ENCODE results near the gene PCDH1.

The PCDH1 gene

DNA sequence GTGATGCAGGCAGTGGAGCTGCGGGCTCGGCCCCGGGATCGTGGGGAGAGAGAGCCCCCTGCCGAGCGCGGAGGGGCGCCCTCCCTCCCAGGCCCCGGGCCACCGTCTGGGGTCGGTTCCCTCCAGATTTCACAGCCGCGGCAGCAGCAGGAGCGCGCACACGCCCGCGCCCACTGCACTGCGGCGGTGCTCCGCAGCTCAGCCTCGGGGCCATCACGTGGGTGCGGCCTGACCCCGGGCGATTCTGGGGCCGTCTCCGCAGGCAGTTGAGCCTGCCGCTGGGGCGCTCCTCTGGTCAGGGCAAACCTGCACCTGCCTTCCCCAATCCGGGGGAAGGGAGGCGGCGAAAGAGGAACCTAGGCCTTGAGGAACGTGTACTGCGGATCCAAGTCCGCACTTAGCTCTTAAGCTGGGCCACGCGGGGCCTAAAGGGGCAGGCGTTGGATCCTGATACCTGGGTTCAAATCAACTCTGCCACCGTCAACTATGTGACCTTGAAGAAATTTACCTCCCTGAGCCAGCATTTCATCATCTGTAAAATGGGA, 36.1 kb upstream of the PCDH1 start:
- peak; percentile 84 for FAIRE-seq
- TF ChIP-seq POLR2AphosphoS5 (IDR thresholded peaks at IDR 0.05; ENCODE audit: low read depth, low read length) (no peak), POLR2A (IDR thresholded peaks at IDR 0.05; ENCODE audit: low read depth, low read length) (no peak), TAF1 (IDR thresholded peaks at IDR 0.05; ENCODE audit: borderline replicate concordance, low read depth, low read length) (no peak)
- DNase-seq (ENCODE audit: insufficient read length): peak; percentile 46

DNA sequence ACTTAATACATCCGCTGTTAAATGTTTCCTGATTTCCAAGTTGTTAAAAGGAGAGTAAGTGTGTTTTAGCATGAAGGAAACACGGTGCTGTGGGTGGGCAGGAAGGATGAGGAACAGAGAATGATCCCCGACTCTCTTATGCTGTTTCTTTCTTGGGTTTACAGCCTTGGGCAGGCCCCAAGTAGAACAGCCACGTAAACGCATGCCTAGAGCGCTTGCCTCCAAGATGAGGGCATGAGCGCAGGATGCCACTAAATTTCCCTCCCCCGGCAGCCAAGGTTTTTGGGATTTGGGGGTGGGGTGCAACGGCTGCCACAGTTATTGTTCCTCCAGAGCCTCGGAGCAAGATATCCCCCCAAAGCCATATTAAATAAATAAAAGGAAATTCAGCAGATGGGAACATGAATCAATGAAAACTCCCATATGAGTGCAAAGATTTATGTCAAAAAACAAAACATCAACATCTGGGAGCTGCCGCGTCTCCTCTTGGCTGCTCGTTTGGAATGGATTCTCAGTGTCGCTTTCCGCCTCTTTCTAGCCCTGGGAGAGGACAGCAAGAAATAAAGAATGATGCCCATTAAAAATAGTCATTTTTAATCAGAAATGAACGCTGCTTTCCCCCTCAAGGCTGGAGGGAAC, 35.5 kb upstream of the PCDH1 start:
- DNase-seq (ENCODE audit: insufficient read length): no peak
- TF ChIP-seq TAF1 (IDR thresholded peaks at IDR 0.05; ENCODE audit: borderline replicate concordance, low read depth, low read length): no peak
- no peak for TF ChIP-seq POLR2AphosphoS5 (IDR thresholded peaks at IDR 0.05; ENCODE audit: low read depth, low read length)
- TF ChIP-seq POLR2A (IDR thresholded peaks at IDR 0.05; ENCODE audit: low read depth, low read length): no peak
- FAIRE-seq: no peak

DNA sequence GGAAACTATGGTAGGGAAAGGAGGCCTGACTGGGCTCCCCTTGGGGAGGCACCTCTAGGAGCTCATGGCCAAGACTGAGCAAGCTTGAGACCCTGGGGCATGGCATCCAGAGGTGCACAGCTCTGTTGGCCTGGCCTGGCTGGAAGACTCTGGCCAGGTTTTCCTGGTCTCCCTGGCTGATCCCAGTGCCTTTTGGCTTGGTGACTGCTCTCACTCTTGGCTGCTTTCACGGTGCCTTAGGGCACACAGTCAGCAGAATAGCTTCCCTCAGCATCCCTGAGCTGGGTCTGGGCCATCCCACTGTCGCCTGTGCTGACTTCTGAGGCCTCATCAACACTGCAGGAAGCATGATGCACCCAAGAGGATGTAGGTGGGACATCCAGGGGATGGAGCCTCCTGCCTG, 32.1 kb upstream of the PCDH1 start:
- TF ChIP-seq POLR2AphosphoS5 (IDR thresholded peaks at IDR 0.05; ENCODE audit: low read depth, low read length): no peak
- TF ChIP-seq TAF1 (IDR thresholded peaks at IDR 0.05; ENCODE audit: borderline replicate concordance, low read depth, low read length): no peak
- no peak for TF ChIP-seq POLR2A (IDR thresholded peaks at IDR 0.05; ENCODE audit: low read depth, low read length)
- FAIRE-seq (no peak), DNase-seq (ENCODE audit: insufficient read length) (no peak)

DNA sequence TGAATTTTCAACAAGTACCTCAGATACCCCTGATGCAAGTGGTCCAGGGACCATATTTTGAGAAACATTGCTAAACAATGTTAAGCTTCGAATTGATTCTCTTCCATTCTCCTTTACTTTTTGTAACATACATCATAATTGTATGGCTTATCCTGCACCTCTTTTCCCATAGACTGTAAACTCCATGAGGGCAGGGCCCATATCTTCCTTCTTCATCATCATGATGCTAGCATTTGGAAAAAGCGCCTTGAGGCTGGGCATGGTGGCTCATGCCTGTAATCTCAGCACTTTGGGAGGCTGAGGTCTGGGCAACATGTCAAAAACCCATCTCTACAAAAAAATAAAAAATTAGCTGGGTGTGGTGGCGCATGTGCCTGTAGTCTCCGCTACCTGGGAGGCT, 31.0 kb upstream of the PCDH1 start:
- TF ChIP-seq TAF1 (IDR thresholded peaks at IDR 0.05; ENCODE audit: borderline replicate concordance, low read depth, low read length) (no peak), POLR2AphosphoS5 (IDR thresholded peaks at IDR 0.05; ENCODE audit: low read depth, low read length) (no peak), POLR2A (IDR thresholded peaks at IDR 0.05; ENCODE audit: low read depth, low read length) (no peak)

DNA sequence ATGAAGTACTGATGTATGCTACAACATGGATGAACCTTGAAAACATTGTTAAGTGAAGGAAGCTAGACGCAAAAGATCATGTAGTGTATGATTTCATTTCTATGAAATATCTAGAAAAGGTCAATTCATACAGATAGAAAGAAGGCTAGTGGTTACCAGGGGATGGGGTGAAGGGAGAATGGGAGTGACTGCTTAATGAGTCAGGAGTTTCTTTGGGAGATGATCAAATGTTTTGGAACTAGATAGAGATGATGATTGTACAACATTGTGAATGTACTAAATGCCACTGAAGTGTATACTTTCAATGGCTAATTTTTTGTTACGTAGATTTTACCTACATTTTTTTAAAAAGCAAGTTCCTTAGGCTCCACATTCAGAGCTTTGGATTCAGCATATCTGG, 30.6 kb upstream of the PCDH1 start:
- DNase-seq (ENCODE audit: insufficient read length) (no peak), FAIRE-seq (no peak)
- TF ChIP-seq TAF1 (IDR thresholded peaks at IDR 0.05; ENCODE audit: borderline replicate concordance, low read depth, low read length) (no peak), POLR2A (IDR thresholded peaks at IDR 0.05; ENCODE audit: low read depth, low read length) (no peak), POLR2AphosphoS5 (IDR thresholded peaks at IDR 0.05; ENCODE audit: low read depth, low read length) (no peak)

More for the DNA sequence above, 31.0 kb upstream of the PCDH1 start:
- DNase-seq (ENCODE audit: insufficient read length) (no peak), FAIRE-seq (no peak)

DNA sequence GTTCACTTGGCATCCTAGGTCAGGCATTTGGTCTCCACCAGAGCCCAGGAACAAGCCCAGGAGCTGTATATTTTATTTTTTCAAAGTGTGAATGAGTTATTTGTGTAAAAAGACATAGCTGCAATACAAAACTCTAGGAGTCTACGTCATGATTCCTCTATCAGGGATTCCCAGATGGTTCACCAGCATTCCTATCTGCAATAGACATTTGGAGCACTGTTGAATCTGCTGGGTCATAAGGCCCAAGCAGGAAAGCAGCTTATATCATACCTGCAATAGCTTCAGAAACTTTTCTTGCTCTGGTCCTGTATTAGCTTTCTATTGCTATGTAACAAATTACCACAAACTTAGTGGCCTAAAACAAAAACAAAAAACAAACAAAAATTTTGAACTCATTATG, 28.8 kb upstream of the PCDH1 start:
- FAIRE-seq (no peak), DNase-seq (ENCODE audit: insufficient read length) (no peak)
- TF ChIP-seq TAF1 (IDR thresholded peaks at IDR 0.05; ENCODE audit: borderline replicate concordance, low read depth, low read length): no peak
- TF ChIP-seq POLR2AphosphoS5 (IDR thresholded peaks at IDR 0.05; ENCODE audit: low read depth, low read length): no peak
- TF ChIP-seq POLR2A (IDR thresholded peaks at IDR 0.05; ENCODE audit: low read depth, low read length): no peak

DNA sequence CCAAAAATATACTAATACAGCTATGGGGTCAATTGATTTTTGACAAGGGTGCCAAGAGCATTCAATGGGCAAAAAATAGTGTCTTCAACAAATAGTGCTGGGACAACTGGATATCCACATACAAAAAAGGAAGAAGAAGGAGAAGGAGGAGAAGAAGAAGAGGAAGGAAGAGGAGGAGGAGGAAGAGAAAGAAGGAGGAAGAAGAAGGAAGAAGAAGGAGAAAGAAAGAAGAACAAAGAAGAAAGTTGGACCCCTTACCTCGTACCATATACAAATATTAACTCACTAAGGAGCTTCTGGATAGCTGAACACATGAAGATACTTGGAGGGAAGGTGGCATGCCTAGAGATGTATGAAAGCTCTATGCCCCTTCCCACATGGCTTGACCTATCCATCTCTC, 28.3 kb upstream of the PCDH1 start:
- DNase-seq (ENCODE audit: insufficient read length): no peak
- FAIRE-seq: no peak
- TF ChIP-seq POLR2A (IDR thresholded peaks at IDR 0.05; ENCODE audit: low read depth, low read length): no peak
- TF ChIP-seq TAF1 (IDR thresholded peaks at IDR 0.05; ENCODE audit: borderline replicate concordance, low read depth, low read length): no peak

DNA sequence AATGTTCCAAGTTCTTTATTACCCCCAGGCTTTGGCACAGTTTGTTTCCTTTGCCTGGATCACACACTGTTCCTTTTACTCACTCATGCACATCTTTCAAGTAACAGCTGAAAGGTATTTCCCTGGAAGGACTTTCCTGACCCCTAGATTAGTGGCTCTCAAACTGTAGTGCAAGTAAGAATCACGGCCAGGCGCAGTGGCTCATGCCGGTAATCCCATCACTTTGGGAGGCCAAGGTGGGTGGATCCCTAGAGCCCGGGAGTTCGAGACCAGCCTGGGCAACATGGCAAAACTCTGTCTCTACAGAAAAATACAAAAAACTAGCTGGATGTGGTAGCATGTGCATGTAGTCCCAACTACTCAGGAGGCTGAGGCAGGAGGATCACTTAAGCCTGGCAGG, 26.3 kb upstream of the PCDH1 start:
- FAIRE-seq (no peak), DNase-seq (ENCODE audit: insufficient read length) (no peak)
- TF ChIP-seq TAF1 (IDR thresholded peaks at IDR 0.05; ENCODE audit: borderline replicate concordance, low read depth, low read length) (no peak), POLR2A (IDR thresholded peaks at IDR 0.05; ENCODE audit: low read depth, low read length) (no peak), POLR2AphosphoS5 (IDR thresholded peaks at IDR 0.05; ENCODE audit: low read depth, low read length) (no peak)

DNA sequence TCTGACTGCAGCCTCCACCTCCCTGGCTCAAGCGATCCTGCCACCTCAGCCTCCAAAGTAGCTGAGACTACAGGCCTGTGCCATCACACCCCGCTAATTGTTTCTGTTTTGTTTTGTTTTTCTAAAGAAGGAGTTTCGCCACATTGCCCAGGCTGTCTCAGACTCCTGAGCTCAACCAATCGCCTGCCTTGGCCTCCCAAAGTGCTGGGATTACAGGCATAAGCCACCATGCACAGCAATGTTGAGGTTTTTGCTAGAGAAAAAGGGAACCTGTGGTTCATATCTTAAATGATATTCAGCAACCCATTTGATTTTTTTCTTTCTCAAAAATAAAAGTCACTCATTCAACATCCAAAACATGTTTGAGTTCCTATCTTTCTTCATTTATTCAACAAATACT, 25.1 kb upstream of the PCDH1 start:
- no peak for FAIRE-seq
- no peak for DNase-seq (ENCODE audit: insufficient read length)
- no peak for TF ChIP-seq POLR2A (IDR thresholded peaks at IDR 0.05; ENCODE audit: low read depth, low read length)
- TF ChIP-seq TAF1 (IDR thresholded peaks at IDR 0.05; ENCODE audit: borderline replicate concordance, low read depth, low read length): no peak
- no peak for TF ChIP-seq POLR2AphosphoS5 (IDR thresholded peaks at IDR 0.05; ENCODE audit: low read depth, low read length)

DNA sequence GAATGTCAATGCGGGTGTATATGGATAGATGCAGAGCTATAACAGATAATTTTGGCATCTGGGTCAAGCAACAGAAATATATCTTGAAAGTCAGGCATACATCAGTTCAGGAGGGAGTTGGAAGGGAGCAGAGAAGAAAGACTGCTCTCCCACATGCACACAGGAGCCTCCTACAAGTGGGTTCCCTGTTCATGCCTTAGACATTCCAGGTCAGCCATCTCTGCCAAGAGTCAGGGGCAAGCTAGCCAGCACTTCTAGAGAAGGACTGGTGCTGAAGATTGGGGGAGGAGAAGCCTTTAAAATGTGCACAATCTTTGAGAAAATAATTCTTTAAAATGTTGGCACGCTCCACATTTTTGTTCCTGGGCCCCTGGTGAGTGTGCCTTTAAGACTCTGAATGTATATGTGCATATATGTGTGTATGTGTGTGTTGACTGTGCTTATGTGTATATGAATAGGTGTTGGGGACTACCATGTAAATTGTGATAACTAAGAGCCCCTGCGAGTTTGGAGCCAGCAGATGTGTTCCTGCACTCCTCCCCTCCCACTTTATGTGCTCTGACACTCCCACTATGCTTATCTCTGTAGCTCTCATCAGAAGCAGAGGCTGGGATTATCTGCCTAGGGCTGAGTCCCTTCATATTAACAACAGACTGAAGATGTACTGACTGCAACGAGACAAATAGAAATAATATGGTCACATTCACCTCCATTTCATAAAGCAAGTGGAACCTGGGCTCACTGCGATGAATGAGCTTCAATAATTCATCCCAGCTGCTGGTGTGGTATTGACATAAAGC, 24.0 kb upstream of the PCDH1 start:
- FAIRE-seq (no peak), DNase-seq (ENCODE audit: insufficient read length) (no peak)
- no peak for TF ChIP-seq POLR2A (IDR thresholded peaks at IDR 0.05; ENCODE audit: low read depth, low read length)
- TF ChIP-seq TAF1 (IDR thresholded peaks at IDR 0.05; ENCODE audit: borderline replicate concordance, low read depth, low read length): no peak
- no peak for TF ChIP-seq POLR2AphosphoS5 (IDR thresholded peaks at IDR 0.05; ENCODE audit: low read depth, low read length)

DNA sequence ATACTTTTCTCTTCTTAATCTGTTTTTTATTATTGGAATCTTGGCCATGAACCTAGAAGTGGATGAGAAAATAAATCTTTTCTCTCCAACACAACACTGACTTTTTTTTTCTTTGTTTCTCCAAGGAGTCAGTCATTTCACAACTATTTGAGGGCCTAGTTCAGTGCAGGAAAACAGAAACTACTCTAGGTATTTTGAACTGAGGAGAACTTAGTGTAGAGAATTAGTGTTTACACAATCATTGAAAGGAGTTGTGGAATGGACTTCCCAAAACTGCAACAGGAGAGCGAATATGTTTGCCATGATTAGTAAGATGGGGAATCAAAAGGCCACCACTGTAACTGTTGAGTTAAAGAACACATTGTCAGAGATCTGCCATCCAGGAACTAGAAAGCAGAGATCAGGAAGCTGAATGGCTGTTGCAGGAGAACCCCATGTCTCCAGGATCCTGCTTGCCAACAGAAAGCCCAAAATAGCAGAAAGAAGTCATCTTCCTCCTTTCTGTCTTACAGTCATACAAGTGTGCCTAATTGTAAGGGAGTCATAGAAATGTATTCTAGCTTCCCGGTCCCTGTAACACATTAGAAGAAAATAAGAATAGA, 20.3 kb upstream of the PCDH1 start:
- no peak for TF ChIP-seq POLR2AphosphoS5 (IDR thresholded peaks at IDR 0.05; ENCODE audit: low read depth, low read length)
- no peak for TF ChIP-seq POLR2A (IDR thresholded peaks at IDR 0.05; ENCODE audit: low read depth, low read length)
- no peak for TF ChIP-seq TAF1 (IDR thresholded peaks at IDR 0.05; ENCODE audit: borderline replicate concordance, low read depth, low read length)
- DNase-seq (ENCODE audit: insufficient read length): no peak
- FAIRE-seq: no peak
